Measurements from ENCODE around the gene MTX1. TPM values are rescaled to one million over a fixed set of nuclear protein-coding genes. Genes with fewer than 3 reads are reported as not detected.
A peak's percentile ranks its signal among the peaks of the same experiment; 100 is the strongest.

The MTX1 gene
- total RNA-seq, 1 experiment from 2014 or later: 69.1 TPM

- ChIA-PET POLR2A (no interaction called here), RAD21 (ENCODE audit: low non-redundant PET in 1 of 2, low total read pairs in 2 of 2, uncharacterized antibody in 2 of 2, unreplicated experiment in 2 of 2) (no interaction called here), CTCF (interaction anchor here (1.5 kb wide), 1 partner anchor 81 kb away, joined by 3 read pairs; the partner anchor contains the start of gene KRTCAP2)
- Histone ChIP-seq H3K9ac (ENCODE audit: low read length) (peak overlapping the region; percentile 81), H4K20me1 (ENCODE audit: insufficient read depth) (no peaks in the 10 kb centered on the region), H3K27me3 (ENCODE audit: insufficient read depth, low read length) (no peaks in the 10 kb centered on the region), H3K27ac (ENCODE audit: low read depth, low read length) (peak overlapping the region; percentile 62), H3K9me2 (ENCODE audit: insufficient read depth) (no peaks in the 10 kb centered on the region), H3K36me3 (ENCODE audit: control insufficient read depth in 1 of 2, insufficient read depth in 2 of 2, low read length in 2 of 2) (peaks cover 7 to 8% of the 10 kb centered on the region in 2 experiments; a peak in 3 of 4 replicates), H3K79me2 (ENCODE audit: insufficient read depth, low read length) (peaks cover 11% of the 10 kb centered on the region; the same call in 1 of the 2 replicates), H3K4me2 (ENCODE audit: low read length) (peak overlapping the region; percentile 95), H3K9me3 (ENCODE audit: control insufficient read depth in 1 of 2, insufficient read depth in 1 of 2, low read depth in 1 of 2, low read length in 2 of 2) (no peaks in the 10 kb centered on the region), H2AFZ (ENCODE audit: low read depth, low read length, poor library complexity, severe bottlenecking) (no peak overlapping the region), H3K4me3 (replicated peaks in 1 of 2; ENCODE audit: low read depth in 1 of 2, low read length in 2 of 2) (peak overlapping the region; percentile 75 to 84), H3K4me1 (ENCODE audit: control insufficient read depth in 1 of 2, insufficient read depth in 2 of 2, low read length in 2 of 2) (peaks cover 16 to 35% of the 10 kb centered on the region in 2 experiments; a peak in 3 of 4 replicates)
- TF ChIP-seq CBX3 (IDR thresholded peaks at IDR 0.05; ENCODE audit: low read depth) (no peak), ZBTB33 (IDR thresholded peaks at IDR 0.05; ENCODE audit: extremely low read depth, insufficient replicate concordance, low read length) (no peak), TCF7L2 (IDR thresholded peaks at IDR 0.05; ENCODE audit: borderline replicate concordance, extremely low read depth, insufficient read depth, insufficient read length) (no peak), MAX (IDR thresholded peaks at IDR 0.05) (no peak), CTCF (IDR thresholded peaks at IDR 0.05 in 2 of 3, conservative IDR thresholded peaks at IDR 0.05 in 1 of 3; ENCODE audit: borderline replicate concordance in 1 of 3, insufficient read depth in 1 of 3, low read depth in 2 of 3, low read length in 2 of 3) (no peak), ZNF274 (IDR thresholded peaks at IDR 0.05; ENCODE audit: low read depth, low read length) (no peak), EZH2phosphoT487 (IDR thresholded peaks at IDR 0.05; ENCODE audit: borderline replicate concordance) (no peak), EZH2 (IDR thresholded peaks at IDR 0.05) (no peak), ELF1 (IDR thresholded peaks at IDR 0.05; ENCODE audit: borderline replicate concordance, low read depth) (no peak), JUND (IDR thresholded peaks at IDR 0.05) (no peak), CEBPB (IDR thresholded peaks at IDR 0.05; ENCODE audit: low read depth) (no peak), POLR2AphosphoS5 (IDR thresholded peaks at IDR 0.05; ENCODE audit: low read depth, low read length) (no peak), EGR1 (IDR thresholded peaks at IDR 0.05; ENCODE audit: low read depth) (no peak), SIN3A (IDR thresholded peaks at IDR 0.05; ENCODE audit: low read depth) (no peak)
- BruUV-seq (replicated peaks): no TSS peak
- DNase-seq (ENCODE audit: low read depth, low spot score) (no peak), ATAC-seq (no peak)
- intact Hi-C loops (cut with micrococcal nuclease): loop anchor here (5.0 kb wide), 1 partner anchor 53 kb away; the partner anchor contains the start of gene FDPS
Measured at GRCh38 chr1:155254228-155254713, 45.8 kb downstream of the MTX1 start.
